NCI-H524 (cell line): ENCODE measurements around the gene ACER3.
"Not testable (repeated sequence)": the region's sequence is repeated elsewhere in the genome, so short reads cannot be mapped to it uniquely, and the experiment has no call there.

Experiments used
- DNase-seq, 2 experiments: peaks; one replicate each; lab custom pipeline; 2025; lab: John Stamatoyannopoulos, UW

Gene ACER3

GRCh38 chr11:76872959-76873827 is 12.5 kb downstream of the ACER3 start:
- no peak for DNase-seq

DNA sequence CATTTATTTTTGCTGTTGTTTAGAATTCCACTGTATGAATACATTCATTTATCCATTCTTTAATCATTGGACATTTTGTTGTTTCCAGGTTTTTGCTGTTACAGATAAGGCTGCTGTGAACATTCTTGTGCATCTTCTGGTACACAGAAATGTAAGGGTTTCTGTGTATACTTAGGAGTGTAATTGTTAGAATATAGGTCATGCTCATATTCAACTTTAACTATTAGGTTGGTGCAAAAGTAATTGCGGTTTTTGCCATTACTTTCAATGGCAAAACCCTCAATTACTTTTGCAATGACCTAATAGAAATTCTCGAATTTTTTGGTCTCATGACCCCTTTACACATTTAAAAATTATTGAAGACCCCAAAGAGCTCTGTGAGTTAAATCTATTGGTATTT is 17.3 kb downstream of the ACER3 start:
- DNase-seq: no peak

DNA sequence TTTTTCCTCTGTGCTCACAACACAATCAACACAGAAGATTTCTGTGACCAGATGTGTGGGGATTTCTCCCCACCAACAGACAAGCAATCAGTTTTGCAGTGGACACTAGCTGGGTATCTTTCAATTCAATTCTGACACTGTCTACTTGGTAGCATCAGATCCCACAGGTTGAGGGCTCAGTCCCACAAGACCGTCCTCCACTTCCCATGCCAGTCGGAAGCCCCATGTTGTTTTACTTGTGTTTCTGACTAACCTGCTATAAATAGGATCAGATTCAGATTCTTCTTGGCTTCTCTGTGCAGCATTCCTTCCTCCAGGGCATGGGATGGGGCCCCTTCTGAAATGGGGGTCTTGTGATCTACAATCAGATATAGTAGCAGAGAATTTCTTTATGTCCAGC is 19.6 kb downstream of the ACER3 start:
- DNase-seq: no peak

GRCh38 chr11:76880956-76881355 is 20.2 kb downstream of the ACER3 start:
- DNase-seq: no peak

- no peak for DNase-seq
These were observed 24.8 kb downstream of the ACER3 start for GRCh38 chr11:76885390-76886097.

DNA sequence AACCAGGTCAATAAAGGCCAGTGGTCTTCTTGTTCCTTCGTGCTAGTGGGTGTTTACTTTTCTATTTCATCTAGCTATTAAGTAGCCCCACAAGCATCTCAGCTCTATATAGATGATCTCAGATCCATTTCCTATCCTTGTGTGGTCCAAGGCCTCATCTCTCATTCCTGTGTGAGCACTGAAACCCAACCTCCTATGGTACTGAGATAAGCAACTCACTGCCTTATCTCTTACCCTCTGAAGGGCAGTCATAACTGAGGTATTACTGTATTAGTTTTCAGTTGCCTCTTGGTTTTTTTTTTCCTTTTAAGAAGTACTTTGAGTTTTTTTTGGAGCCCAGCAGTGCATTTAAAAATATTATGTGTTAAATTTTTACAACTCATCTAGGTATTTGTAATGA is 28.3 kb downstream of the ACER3 start:
- no peak for DNase-seq

DNA sequence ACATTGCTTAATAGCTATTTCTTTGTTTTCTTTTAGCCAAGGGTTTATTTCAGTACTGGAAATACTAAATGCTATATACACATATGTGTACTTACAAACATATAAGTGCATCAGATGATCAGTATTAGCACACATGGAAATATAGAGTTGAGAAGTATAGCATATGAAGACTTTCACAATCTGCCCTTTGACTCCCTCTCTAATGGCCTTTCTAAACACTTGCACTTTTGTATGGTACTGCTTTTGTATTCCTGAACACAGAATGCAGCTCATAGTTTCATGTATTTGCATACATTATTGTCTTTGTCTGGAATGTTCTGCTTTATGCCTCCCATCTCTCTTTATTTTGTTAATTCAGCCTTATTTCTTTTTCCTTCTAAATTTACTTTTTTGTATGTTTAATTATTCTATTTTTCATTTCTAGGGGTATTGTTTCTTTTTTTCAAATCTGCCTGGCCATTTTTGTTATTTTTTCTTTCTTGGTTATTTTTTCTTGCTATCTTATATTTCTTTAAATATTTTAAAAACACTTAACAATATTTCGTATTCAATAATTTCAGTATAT is 28.8 kb downstream of the ACER3 start:
- no peak for DNase-seq

- no peak for DNase-seq
These were observed 29.6 kb downstream of the ACER3 start for GRCh38 chr11:76890329-76890728.

DNA sequence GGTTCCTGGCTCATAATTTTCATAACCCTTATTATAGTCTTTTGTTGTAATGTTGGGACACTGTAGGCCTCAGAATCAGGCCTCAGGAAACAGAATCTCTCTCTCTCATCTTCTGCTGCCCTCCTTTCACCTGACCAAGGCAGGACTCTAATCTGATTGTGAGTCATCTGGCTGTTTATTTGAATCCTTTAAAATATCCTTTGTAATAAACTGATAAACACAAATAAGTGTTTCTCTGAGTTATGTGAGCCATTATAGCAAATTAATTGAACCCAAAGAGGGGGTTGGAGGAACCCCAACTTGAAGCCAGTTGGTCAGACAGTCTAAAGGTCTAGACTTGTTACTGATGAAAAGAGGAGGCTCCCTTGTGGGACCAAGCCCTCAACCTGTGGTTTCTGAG is 30.6 kb downstream of the ACER3 start:
- no peak for DNase-seq

DNA sequence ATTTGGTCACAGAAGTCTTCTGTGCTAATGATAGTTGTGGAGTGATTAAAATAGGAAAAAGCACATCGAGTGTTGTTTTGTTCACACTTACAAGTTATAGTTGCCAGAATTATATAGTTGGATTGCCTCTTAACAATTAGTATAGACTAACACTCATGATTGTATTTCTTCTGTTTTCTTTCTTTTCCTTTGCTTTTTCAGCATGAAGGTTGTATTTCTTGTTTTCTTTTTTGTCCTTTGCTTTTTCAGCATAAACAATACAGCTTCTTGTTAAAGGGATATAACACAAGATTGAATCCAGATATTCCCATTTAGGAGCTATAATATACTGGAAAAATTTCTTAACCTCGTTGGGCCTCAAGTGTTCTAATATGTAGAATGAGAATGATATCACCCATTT is 31.1 kb downstream of the ACER3 start:
- no peak for DNase-seq

DNA sequence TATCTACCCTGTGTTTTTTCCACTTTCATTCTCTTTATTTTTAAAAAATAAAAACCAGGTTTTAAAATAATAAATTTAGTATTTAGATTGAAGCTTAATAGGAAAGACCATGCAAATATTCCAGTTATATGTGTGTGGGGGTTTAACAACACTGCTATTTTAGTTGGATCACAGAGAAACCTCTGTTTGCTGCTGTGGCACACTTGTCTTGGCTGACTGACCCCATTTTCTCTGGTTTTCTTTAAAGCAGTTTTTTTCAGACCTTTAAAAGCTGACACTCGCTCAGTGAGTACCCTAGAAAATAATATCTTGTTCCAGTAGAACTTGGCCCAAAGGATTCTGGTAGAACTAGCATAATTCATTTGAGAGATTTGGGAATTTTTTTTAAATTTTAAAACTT is 31.6 kb downstream of the ACER3 start:
- DNase-seq: no peak

DNA sequence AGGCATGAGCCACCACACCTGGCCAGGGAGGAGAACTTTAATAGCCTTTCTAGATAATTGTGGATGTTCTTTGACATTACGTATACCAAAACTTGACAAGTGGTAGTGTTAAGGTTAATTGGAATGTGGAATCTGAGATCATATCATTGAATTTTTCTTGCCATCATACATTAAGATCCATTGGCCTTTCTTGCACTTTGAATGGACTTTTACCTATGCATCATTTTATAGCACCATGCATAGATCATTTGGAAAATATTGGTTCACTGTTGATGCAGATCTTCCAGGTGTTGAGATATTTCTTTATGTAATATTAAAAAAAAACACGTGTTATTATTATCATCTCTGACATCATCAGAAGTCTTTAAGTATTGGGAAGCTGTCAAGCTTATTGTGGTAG is 36.5 kb downstream of the ACER3 start:
- no peak for DNase-seq

- DNase-seq: no peak
These were observed 40.4 kb downstream of the ACER3 start for GRCh38 chr11:76901144-76901543.

- DNase-seq: not testable (repeated sequence)
These were observed 40.9 kb downstream of the ACER3 start for GRCh38 chr11:76901622-76902021.

DNA sequence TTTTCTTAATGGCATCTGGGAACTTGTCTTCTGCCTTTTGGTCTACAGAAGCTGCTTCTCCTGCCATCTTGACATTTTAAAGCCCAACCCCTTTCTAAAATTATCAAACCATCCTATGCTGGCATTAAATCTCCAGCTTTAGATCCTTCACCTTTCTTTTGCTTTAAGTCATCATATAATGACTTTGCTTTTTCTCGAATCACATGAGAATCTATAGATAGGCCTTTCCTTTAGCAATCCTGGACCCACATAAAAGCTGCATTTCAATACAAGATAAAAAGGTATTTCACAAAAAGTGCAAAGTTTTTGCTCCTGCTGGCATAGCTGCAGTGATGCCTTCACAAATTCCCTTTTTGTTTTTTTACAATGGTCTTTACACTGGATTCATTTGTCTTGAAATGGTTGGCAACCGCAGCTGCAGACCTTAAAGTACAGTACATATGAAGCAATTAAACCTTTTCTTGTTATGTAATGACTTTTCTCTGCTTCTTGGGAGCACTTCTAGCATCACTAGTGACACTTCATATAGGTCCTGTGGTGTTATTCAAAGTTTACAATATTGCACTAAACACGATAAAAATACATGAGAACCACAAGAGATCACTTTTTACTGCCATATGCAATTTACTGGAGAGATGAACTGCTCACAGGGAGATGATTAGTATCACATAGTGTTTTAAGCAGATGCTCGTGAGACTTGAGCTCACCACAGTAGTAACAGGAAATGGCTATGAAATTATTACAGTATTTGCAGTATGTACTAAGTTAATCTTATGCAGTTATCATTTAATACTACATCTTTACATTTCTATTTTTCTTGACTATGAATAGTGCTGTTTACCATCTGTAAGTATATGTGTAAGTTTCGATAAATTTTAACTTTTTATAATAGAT is 41.6 kb downstream of the ACER3 start:
- no peak for DNase-seq

- DNase-seq: no peak
These were observed 42.6 kb downstream of the ACER3 start for GRCh38 chr11:76903325-76903724.

DNA sequence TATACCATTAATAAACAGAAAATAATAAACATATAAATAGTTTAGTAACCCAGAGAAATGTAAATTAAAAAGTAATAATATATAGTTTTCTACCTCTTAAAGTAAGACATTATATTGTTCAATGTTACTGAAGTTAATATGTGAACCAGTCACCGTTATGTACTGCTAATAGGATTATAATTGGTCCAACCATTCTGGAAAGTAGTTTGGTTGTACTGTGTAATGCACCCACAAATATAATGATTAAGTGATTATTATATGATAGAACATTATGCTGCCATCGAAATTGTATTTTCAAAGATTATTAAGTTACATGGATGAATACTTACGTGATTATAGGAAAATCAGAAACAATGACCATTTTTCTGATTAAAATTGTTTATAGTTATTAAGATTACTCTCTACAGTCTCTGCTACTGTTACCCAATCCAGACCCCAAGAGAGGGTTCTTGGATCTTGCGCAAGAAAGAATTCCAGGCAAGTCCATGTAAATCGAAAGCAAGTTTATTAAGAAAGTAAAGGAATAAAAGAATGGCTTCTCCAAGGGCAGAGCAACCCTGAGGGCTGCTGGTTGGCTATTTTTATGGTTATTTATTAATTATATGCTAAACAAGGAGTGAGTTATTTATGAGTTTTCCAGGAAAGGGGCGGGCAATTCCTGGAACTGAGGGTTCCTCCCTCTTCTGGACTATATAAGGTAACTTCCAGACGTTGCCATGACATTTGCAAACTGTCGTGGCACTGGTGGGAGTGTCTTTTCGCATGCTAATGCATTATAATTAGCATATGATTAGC is 50.1 kb downstream of the ACER3 start:
- DNase-seq: no peak

DNA sequence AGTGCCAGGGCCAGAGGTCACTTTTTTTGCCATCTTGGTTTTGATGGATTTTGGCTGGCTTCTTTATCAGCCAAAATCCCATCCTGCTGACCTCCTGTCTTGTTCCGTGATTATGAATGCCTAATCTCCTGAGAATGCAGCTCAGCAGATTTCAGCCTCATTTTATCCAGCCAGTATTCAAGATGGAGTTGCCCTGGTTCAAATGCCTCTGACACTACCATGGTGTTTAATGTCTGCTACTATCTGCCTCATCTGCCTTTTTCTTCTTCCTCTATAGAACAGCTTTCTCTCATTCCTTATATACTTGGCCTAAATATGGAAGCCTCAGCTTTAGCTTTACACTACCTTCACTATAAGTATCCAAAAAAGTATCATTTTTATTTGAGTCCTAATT is 50.7 kb downstream of the ACER3 start:
- DNase-seq: no peak

- no peak for DNase-seq
These were observed 56.0 kb downstream of the ACER3 start for GRCh38 chr11:76916712-76917111.

DNA sequence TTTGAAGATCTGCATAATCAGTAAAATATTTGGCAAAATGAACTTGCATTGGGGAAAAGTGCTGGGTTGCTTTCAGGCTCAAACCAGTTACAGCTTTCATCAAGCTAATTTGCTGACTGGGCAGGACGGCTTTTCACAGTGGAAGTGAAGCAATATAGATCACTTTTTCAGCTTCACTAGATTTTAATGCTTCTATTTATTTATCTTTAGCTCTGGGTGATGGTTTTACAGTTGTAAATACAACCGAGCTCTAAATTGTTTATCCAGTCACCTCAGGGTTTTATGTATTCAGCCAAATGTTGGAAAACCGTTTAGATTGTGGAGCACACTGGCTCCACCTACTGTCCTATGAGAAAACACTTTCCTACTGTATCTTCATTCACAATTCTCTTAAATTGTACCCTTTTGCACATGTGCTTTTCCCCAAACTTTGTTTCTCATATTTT is 58.2 kb downstream of the ACER3 start:
- DNase-seq: peak; percentile 17 to 69

GRCh38 chr11:76919467-76919866 is 58.7 kb downstream of the ACER3 start:
- no peak for DNase-seq
